NT2/D1 (cell line): ENCODE measurements around the gene RPS6KA2.
"Not testable (repeated sequence)": the region's sequence is repeated elsewhere in the genome, so short reads cannot be mapped to it uniquely, and the experiment has no call there.

ENCODE experiments used
- DNase-seq: peaks from one replicate; pipeline ENCODE4 v3.0.0-alpha.2; 2011; ENCODE audit warnings: low read depth, low spot score
- H3K27me3 ChIP-seq: 2 replicates; pipeline ENCODE4 v1.6.0; 2011; ENCODE audit warnings: mild to moderate bottlenecking; ENCODE audit not compliant: insufficient read length, insufficient read depth
- H3K36me3 ChIP-seq: 2 replicates; pipeline ENCODE4 v1.6.1; 2011; ENCODE audit warnings: mild to moderate bottlenecking, low read length, mixed read lengths; ENCODE audit not compliant: insufficient read depth, insufficient read length
- H3K4me1 ChIP-seq: 2 replicates; pipeline ENCODE4 v1.5.1; 2011; ENCODE audit not compliant: insufficient read depth, insufficient read length
- H3K4me3 ChIP-seq: 2 replicates; pipeline ENCODE4 v1.5.1; 2011; ENCODE audit warnings: low read depth; ENCODE audit not compliant: insufficient read length
- H3K9ac ChIP-seq: 2 replicates; pipeline ENCODE4 v1.6.0; 2011; ENCODE audit warnings: low read depth; ENCODE audit not compliant: insufficient read length
- H3K9me3 ChIP-seq: 2 replicates; pipeline ENCODE4 v1.5.1; 2011; ENCODE audit warnings: mild to moderate bottlenecking, low read length; ENCODE audit not compliant: insufficient read depth
- SUZ12 ChIP-seq: IDR thresholded peaks from 2 replicates; pipeline ENCODE4 v1.6.1; 2011; ENCODE audit not compliant: insufficient read length, insufficient read depth; ENCODE audit errors: extremely low read depth
- YY1 ChIP-seq: IDR thresholded peaks from 2 replicates; pipeline ENCODE4 v1.6.1; 2011; ENCODE audit not compliant: insufficient read length, insufficient read depth
- ZNF274 ChIP-seq: IDR thresholded peaks from 2 replicates; pipeline ENCODE4 v1.6.1; 2011; ENCODE audit warnings: mild to moderate bottlenecking, low read depth, low read length

RPS6KA2 gene

GRCh38 chr6:166637812-166638572 lies 10.9 kb upstream of the RPS6KA2 start:
- no peak overlapping the region for H3K9ac ChIP-seq
- no peaks in the 10 kb centered on the region for H3K36me3 ChIP-seq
- peaks cover 4% of the 10 kb centered on the region for H3K4me1 ChIP-seq
- H3K9me3 ChIP-seq: no peaks in the 10 kb centered on the region
- DNase-seq: no peak
- H3K27me3 ChIP-seq: no peaks in the 10 kb centered on the region
- H3K4me3 ChIP-seq: no peak overlapping the region
- TF ChIP-seq SUZ12: no peak

- Histone ChIP-seq H3K4me3 (no peak overlapping the region), H3K4me1 (peaks cover 2% of the 10 kb centered on the region), H3K9ac (no peak overlapping the region), H3K9me3 (no peaks in the 10 kb centered on the region), H3K36me3 (no peaks in the 10 kb centered on the region), H3K27me3 (no peaks in the 10 kb centered on the region)
- DNase-seq: no peak
- TF ChIP-seq SUZ12: no peak
Measured at GRCh38 chr6:166636934-166637333, 9.9 kb upstream of the RPS6KA2 start.

- H3K4me1 ChIP-seq: peaks cover 2% of the 10 kb centered on the region
- peaks cover 1% of the 10 kb centered on the region for H3K27me3 ChIP-seq
- H3K9ac ChIP-seq: no peak overlapping the region
- H3K9me3 ChIP-seq: no peaks in the 10 kb centered on the region
- TF ChIP-seq ZNF274 (no peak), YY1 (no peak), SUZ12 (no peak)
- no peak for DNase-seq
- H3K36me3 ChIP-seq: no peaks in the 10 kb centered on the region
- no peak overlapping the region for H3K4me3 ChIP-seq
Measured at GRCh38 chr6:166636191-166636933, 9.3 kb upstream of the RPS6KA2 start.

GRCh38 chr6:166635013-166635970 lies 8.2 kb upstream of the RPS6KA2 start:
- no peak for DNase-seq
- no peaks in the 10 kb centered on the region for H3K36me3 ChIP-seq
- H3K27me3 ChIP-seq: peaks cover 12% of the 10 kb centered on the region
- no peak overlapping the region for H3K9ac ChIP-seq
- no peaks in the 10 kb centered on the region for H3K9me3 ChIP-seq
- peaks cover 2% of the 10 kb centered on the region for H3K4me1 ChIP-seq
- no peak for TF ChIP-seq ZNF274
- no peak for TF ChIP-seq SUZ12
- no peak for TF ChIP-seq YY1
- H3K4me3 ChIP-seq: no peak overlapping the region

- H3K36me3 ChIP-seq, DNase-seq, H3K9ac ChIP-seq, H3K4me3 ChIP-seq, H3K9me3 ChIP-seq, H3K4me1 ChIP-seq: not testable (repeated sequence)
- H3K27me3 ChIP-seq: peaks cover 19% of the 10 kb centered on the region
Measured at GRCh38 chr6:166634581-166634980, 7.5 kb upstream of the RPS6KA2 start.

- TF ChIP-seq ZNF274: no peak
- no peak for TF ChIP-seq YY1
- TF ChIP-seq SUZ12: no peak
- Histone ChIP-seq H3K9ac (no peak overlapping the region), H3K27me3 (peaks cover 25% of the 10 kb centered on the region), H3K4me1 (peaks cover 2% of the 10 kb centered on the region), H3K36me3 (no peaks in the 10 kb centered on the region), H3K9me3 (no peaks in the 10 kb centered on the region), H3K4me3 (no peak overlapping the region)
- no peak for DNase-seq
Measured at GRCh38 chr6:166633732-166634535, 6.9 kb upstream of the RPS6KA2 start.

- no peak overlapping the region for H3K9ac ChIP-seq
- no peaks in the 10 kb centered on the region for H3K36me3 ChIP-seq
- H3K27me3 ChIP-seq: peaks cover 31% of the 10 kb centered on the region
- H3K9me3 ChIP-seq: no peaks in the 10 kb centered on the region
- TF ChIP-seq SUZ12 (no peak), ZNF274 (no peak), YY1 (no peak)
- peaks cover 2% of the 10 kb centered on the region for H3K4me1 ChIP-seq
- H3K4me3 ChIP-seq: no peak overlapping the region
- DNase-seq: no peak
Measured at GRCh38 chr6:166632731-166633130, 5.7 kb upstream of the RPS6KA2 start.
